ENCODE results near the gene ALK. TPM values are rescaled to one million over a fixed set of nuclear protein-coding genes. Genes with fewer than 3 reads are reported as not detected.

Gene ALK
- total RNA-seq, 4 donors from 2014 or later, result 0.06 to 4.1 TPM; not detected in 2

DNA sequence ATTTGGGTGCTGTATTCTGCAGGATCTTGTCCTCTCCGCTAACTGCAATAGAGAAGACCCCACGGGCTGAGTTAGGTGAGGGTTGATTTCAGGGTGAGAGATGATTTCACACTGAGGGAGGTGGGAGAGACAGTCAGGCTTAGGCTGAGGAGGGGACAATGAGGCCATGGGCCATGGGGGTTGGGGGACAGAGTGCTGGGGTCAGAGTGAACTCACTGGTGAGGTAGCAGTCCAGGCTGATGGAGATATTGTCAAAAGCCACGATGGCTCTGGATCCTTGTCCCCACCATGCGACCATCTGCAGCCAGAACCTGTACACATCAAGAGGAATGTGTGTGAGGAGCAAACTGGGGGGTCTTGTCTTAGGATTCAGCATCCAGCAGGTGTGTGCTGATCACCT is 646.2 kb downstream of the ALK start:
- H3K27me3 ChIP-seq, result no peaks in the 10 kb centered on the region
- TF ChIP-seq, protein P1, sequence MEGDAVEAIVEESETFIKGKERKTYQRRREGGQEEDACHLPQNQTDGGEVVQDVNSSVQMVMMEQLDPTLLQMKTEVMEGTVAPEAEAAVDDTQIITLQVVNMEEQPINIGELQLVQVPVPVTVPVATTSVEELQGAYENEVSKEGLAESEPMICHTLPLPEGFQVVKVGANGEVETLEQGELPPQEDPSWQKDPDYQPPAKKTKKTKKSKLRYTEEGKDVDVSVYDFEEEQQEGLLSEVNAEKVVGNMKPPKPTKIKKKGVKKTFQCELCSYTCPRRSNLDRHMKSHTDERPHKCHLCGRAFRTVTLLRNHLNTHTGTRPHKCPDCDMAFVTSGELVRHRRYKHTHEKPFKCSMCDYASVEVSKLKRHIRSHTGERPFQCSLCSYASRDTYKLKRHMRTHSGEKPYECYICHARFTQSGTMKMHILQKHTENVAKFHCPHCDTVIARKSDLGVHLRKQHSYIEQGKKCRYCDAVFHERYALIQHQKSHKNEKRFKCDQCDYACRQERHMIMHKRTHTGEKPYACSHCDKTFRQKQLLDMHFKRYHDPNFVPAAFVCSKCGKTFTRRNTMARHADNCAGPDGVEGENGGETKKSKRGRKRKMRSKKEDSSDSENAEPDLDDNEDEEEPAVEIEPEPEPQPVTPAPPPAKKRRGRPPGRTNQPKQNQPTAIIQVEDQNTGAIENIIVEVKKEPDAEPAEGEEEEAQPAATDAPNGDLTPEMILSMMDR (IDR thresholded peaks at IDR 0.05), result no peak
- no peak for TF ChIP-seq POLR2A (IDR thresholded peaks at IDR 0.05)
- no peak for DNase-seq
- no peak overlapping the region for H3K27ac ChIP-seq
- no peaks in the 10 kb centered on the region for H3K36me3 ChIP-seq
- no peaks in the 10 kb centered on the region for H3K9me3 ChIP-seq
- intact Hi-C loops (cut with DNase I; ENCODE audit: low total_unique reads), result no loop called here
- H3K4me3 ChIP-seq, result no peak overlapping the region
- no peaks in the 10 kb centered on the region for H3K4me1 ChIP-seq

DNA sequence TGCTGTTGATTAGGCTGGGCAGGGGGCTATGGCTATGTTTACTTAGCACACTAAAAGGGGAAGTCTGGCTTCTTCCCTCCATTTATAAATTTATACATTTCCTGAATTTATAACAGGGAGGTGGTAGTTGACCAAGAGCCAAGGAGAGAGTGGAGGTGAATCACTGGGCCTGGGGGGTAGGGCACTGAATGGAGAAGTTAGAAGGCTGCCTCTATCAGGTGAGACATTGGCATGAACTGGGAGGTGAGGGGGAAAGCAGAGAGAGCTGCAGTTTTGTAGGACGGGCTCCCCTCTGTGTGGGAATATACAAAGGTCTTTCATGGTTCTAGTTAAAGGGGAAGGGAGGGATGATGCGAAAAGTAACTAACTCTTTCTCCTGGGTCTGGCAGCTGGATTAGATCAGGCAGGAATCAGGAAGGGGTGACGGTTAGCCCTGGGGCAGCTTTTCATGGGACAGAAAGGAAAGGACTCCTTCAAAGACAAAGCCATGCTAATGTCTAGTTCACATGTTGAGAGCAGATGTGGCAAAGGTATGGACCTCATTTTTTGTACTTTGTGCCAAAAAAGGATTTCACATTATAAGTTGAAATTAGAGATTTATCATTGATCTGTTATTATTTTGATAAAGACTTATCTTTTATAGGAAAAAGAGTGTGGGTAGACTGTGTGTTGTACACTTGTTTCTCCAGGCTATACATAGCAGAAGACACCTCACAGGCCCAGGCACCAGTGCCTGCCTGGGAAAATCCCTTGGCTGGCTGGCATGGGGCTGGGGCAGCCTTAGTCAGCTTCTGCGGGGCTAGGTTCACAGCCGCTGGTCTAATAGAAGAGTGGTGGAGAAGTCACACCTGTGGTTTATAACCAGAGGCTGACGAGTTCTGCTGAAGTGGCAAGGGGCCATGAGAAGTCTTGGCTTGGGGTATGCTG is 647.4 kb downstream of the ALK start:
- DNase-seq, result no peak
- Histone ChIP-seq H3K27me3 (no peaks in the 10 kb centered on the region), H3K27ac (no peak overlapping the region), H3K4me3 (no peak overlapping the region), H3K9me3 (no peaks in the 10 kb centered on the region), H3K4me1 (no peaks in the 10 kb centered on the region), H3K36me3 (no peaks in the 10 kb centered on the region)
- intact Hi-C loops (cut with DNase I; ENCODE audit: low total_unique reads), result no loop called here
- TF ChIP-seq, protein P1 (IDR thresholded peaks at IDR 0.05), result no peak
- TF ChIP-seq POLR2A (IDR thresholded peaks at IDR 0.05), result no peak

DNA sequence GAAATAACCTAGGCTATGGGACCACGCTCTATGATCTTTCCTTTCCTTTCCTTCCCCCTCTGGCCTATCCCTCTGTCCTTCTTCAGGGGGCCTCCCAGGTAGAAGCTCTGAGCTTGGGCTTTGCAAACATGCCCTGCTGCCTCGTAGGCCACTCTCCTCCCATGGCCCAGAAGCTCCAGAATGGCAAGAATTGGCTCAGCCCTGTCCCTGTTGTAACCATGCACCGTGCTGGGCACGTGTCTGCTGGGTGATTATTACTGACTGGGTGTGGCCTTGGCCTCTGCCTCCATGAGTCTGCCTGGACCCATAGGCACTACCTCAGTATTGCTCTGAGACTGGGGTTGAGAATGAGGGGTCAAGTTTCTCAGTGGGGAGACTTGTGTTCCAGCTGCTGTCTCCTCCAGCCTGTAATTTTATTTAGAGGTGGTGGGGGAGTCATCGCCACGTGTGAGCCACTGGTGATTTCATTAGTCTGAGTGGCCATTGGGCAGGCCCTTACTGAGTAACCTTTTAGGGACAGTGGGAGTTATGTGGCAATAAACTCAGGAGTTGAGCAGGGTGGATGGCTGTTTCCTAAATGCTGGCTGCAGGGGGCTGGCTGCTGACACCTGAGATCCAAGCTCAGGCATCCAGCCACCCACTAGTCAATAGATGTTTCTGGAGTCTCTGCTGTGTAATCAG is 648.2 kb downstream of the ALK start:
- H3K27ac ChIP-seq, result no peak overlapping the region
- H3K9me3 ChIP-seq, result no peaks in the 10 kb centered on the region
- no peak overlapping the region for H3K4me3 ChIP-seq
- DNase-seq, result no peak
- no peaks in the 10 kb centered on the region for H3K4me1 ChIP-seq
- no peaks in the 10 kb centered on the region for H3K36me3 ChIP-seq
- TF ChIP-seq, protein P1 (IDR thresholded peaks at IDR 0.05), result no peak
- intact Hi-C loops (cut with DNase I; ENCODE audit: low total_unique reads), result no loop called here
- no peaks in the 10 kb centered on the region for H3K27me3 ChIP-seq

DNA sequence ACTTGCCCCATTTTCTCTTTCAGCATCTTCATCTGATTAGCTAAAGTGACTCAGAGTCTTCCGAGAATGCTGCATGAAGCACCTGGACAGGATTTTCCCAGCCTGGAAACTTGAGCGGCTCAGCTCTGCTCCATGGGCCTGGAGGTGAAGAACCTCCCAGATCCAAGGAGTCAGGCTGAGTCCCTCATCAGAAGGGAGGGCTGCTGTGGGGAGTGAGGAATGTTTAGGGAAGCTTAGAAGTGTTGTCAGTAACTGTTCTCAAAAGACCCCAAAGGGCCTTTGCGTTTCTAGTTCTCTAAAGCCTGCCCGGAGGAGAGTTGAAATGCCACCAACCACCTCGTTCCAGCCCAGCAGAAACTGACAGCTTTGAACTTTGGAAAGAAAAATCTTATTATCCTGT is 649.1 kb downstream of the ALK start:
- Histone ChIP-seq H3K36me3 (no peaks in the 10 kb centered on the region), H3K9me3 (no peaks in the 10 kb centered on the region), H3K4me3 (no peak overlapping the region), H3K4me1 (no peaks in the 10 kb centered on the region), H3K27ac (no peak overlapping the region), H3K27me3 (no peaks in the 10 kb centered on the region)
- TF ChIP-seq, protein P1 (IDR thresholded peaks at IDR 0.05), result no peak
- no peak for TF ChIP-seq POLR2A (IDR thresholded peaks at IDR 0.05)
- intact Hi-C loops (cut with DNase I; ENCODE audit: low total_unique reads), result no loop called here
- no peak for DNase-seq

DNA sequence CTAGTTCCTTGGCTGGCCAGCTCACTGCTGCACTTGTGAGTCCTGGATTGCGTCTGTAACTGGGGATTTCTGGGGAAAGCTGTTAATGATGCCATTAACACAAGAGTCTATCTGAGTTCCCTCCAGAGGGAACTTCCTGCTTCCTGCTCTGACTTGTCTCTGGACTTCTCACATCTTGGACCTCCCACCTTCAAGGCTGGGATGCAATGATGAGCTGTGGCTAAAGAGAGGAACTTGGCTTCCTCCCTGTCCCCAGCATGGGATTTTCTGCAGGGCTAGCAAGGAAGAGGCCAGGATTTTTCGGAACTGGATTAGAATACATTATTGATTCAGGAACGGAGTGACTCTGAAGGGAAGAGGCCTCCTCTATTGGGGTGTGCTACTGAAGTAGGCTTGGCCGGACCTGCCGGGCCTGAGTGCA is 650.7 kb downstream of the ALK start:
- no peaks in the 10 kb centered on the region for H3K9me3 ChIP-seq
- no peaks in the 10 kb centered on the region for H3K4me1 ChIP-seq
- H3K27ac ChIP-seq, result no peak overlapping the region
- no peak for DNase-seq
- no peaks in the 10 kb centered on the region for H3K36me3 ChIP-seq
- no peak overlapping the region for H3K4me3 ChIP-seq
- H3K27me3 ChIP-seq, result no peaks in the 10 kb centered on the region
- TF ChIP-seq, protein P1 (IDR thresholded peaks at IDR 0.05), result no peak
- TF ChIP-seq POLR2A (IDR thresholded peaks at IDR 0.05), result no peak
- intact Hi-C loops (cut with DNase I; ENCODE audit: low total_unique reads), result no loop called here
